Measurements from ENCODE around the gene COL11A2.

COL11A2 gene

GRCh38 chr6:33189625-33190448, 2.4 kb downstream of the COL11A2 start:
- Mint-ChIP-seq H3K27ac (no peak overlapping the region), H3K4me3 (no peak overlapping the region), H3K36me3 (peaks cover 16% of the 10 kb centered on the region), H3K27me3 (peaks cover 66% of the 10 kb centered on the region), H3K4me1 (peaks cover 15% of the 10 kb centered on the region), H3K9me3 (peaks cover 3% of the 10 kb centered on the region)
- ATAC-seq = no peak

DNA sequence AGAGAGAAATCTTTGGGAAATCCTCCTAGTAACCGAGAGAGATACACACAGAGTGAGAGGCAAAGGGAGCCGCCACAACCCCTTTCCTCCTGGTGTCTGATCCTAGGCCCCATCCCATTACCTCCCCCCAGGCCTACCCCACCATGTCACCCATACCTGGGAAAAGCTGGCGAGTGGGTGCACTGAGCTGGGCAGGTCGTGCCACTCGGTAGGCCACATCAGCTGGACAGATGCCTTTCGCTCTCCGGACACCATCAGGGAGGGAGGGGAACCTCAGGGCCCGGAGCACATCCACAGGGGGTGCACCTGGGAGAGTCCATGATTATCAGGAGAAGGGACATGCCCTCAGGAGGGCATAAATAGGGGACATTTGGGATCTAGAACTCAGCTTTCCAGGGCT, 3.1 kb downstream of the COL11A2 start:
- peaks cover 15% of the 10 kb centered on the region for H3K4me1 Mint-ChIP-seq
- peaks cover 16% of the 10 kb centered on the region for H3K36me3 Mint-ChIP-seq
- ATAC-seq = no peak
- H3K9me3 Mint-ChIP-seq = peaks cover 5% of the 10 kb centered on the region
- H3K27me3 Mint-ChIP-seq = peaks cover 73% of the 10 kb centered on the region
- no peak overlapping the region for H3K27ac Mint-ChIP-seq
- no peak overlapping the region for H3K4me3 Mint-ChIP-seq

GRCh38 chr6:33187809-33188208, 4.5 kb downstream of the COL11A2 start:
- Mint-ChIP-seq H3K4me1 (peaks cover 23% of the 10 kb centered on the region), H3K36me3 (peaks cover 23% of the 10 kb centered on the region), H3K9me3 (peaks cover 13% of the 10 kb centered on the region), H3K4me3 (no peak overlapping the region), H3K27ac (no peak overlapping the region), H3K27me3 (peaks cover 75% of the 10 kb centered on the region)
- ATAC-seq = no peak

DNA sequence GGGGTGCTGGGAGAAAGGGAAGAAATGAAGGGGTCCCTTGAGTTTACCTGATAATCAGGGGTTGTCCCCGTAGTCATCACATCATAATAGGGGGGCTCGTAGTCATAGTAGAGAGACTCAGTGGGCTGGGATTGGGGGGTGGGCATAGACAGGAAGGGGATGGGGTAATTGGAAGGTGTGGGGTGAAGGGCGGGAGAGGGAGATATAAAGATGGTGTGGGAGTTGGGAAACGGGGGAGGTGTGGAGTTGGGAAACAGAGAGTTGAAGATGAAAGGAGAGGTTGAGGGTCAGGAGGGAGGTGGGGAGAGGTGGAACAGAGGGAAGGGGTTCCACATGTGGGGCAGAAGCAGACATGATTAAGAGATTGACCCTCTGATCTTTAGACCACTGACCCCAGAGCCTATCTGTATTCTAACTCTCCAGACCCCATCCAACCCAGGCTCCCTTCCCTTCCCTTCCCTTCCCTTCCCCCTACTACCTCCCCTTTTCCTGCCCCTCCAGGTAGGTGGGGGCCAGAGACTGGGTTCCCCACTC, 6.5 kb downstream of the COL11A2 start:
- Mint-ChIP-seq H3K4me3 (no peak overlapping the region), H3K27ac (no peak overlapping the region), H3K9me3 (peaks cover 16% of the 10 kb centered on the region), H3K27me3 (peaks cover 60% of the 10 kb centered on the region), H3K36me3 (peaks cover 26% of the 10 kb centered on the region), H3K4me1 (peaks cover 13% of the 10 kb centered on the region)
- ATAC-seq = no peak

- H3K36me3 Mint-ChIP-seq = peaks cover 26% of the 10 kb centered on the region
These were observed 7.1 kb downstream of the COL11A2 start for GRCh38 chr6:33185190-33185589.

DNA sequence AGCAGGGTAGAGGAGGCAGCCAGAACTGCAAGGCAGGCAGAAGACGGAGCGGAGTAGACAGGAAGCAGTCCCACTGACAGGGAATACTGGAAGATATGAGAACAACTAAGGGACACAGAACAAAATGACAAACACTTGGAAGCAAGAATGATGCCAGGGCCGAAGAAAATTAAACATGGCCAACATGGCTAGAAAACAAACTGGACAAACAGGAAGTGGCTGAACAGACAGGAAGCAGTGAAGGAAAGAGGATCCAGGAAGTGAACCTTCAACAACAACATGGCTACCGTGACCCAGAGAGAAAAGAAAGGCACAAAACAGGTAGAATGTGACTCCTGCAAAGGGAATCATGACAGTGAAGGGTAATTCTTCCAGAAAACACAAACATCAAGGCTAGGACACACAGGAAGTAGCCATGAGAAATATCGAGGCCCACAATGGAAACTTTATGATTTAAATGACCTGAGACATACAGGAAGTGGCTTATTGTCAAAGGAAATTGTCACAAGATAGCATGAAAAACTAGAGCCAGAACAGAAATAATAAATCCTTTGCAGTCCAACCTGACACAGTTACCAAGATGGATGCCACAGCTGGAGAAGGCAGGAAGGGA, 9.1 kb downstream of the COL11A2 start:
- Mint-ChIP-seq H3K9me3 (peaks cover 16% of the 10 kb centered on the region), H3K36me3 (peaks cover 26% of the 10 kb centered on the region), H3K27ac (peak overlapping the region; percentile 82), H3K4me3 (peak overlapping the region; percentile 13), H3K4me1 (peaks cover 13% of the 10 kb centered on the region), H3K27me3 (peaks cover 43% of the 10 kb centered on the region)
- ATAC-seq = no peak

More at GRCh38 chr6:33185190-33185589, 7.1 kb downstream of the COL11A2 start:
- peaks cover 13% of the 10 kb centered on the region for H3K4me1 Mint-ChIP-seq
- peaks cover 16% of the 10 kb centered on the region for H3K9me3 Mint-ChIP-seq
- H3K4me3 Mint-ChIP-seq = no peak overlapping the region
- H3K27me3 Mint-ChIP-seq = peaks cover 55% of the 10 kb centered on the region
- ATAC-seq = peak; percentile 31
- H3K27ac Mint-ChIP-seq = no peak overlapping the region

- Mint-ChIP-seq H3K4me1 (peaks cover 13% of the 10 kb centered on the region), H3K9me3 (peaks cover 13% of the 10 kb centered on the region), H3K36me3 (peaks cover 20% of the 10 kb centered on the region), H3K4me3 (no peak overlapping the region), H3K27me3 (peaks cover 48% of the 10 kb centered on the region), H3K27ac (no peak overlapping the region)
- no peak for ATAC-seq
These were observed 11.1 kb downstream of the COL11A2 start for GRCh38 chr6:33181141-33181540.

- Mint-ChIP-seq H3K27ac (no peak overlapping the region), H3K4me1 (peaks cover 13% of the 10 kb centered on the region), H3K4me3 (no peak overlapping the region), H3K9me3 (peaks cover 10% of the 10 kb centered on the region), H3K36me3 (peaks cover 12% of the 10 kb centered on the region), H3K27me3 (peaks cover 45% of the 10 kb centered on the region)
- ATAC-seq = no peak
These were observed 13.4 kb downstream of the COL11A2 start for GRCh38 chr6:33178755-33179475.

DNA sequence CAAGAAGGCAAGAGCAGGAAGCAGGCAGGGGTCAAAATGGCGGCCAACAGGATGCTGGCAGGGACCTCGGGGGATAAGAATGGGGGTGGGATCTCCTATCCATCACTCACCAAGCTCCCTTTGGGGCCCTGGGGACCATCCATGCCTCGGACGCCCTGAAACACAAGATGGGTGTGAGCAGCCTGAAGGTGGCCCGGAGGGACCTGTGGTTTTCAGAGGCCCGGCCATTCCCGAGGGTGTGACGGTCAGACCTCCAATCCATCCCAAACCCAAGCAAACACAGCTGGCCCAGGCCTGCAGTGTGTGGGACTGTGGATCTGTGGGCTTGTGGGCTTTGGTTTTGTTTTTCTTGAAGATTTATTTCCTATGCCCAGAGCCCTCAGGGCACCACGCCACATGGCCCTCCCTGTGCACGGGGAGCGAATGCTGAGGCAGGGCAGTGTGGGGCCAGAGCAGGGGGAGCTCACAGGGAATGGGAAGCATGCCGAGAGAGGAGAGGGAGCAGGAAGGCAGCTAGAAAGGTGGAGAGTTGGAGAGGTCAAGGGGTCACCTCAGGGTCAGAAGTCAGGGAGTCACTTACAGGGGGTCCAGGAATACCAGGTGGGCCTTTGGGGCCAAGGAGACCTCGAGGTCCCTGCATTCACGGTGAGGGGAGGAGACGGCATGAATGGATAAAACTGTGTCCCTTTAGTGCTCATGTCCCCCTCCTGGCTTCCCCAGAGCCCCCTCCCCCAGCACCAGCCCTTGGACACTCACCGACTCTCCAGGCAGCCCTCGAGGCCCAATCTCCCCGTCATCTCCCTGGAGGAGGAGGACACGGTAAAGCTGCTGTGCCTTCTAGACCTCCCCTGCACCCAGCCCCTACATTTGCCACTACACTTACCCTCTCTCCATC, 14.5 kb downstream of the COL11A2 start:
- Mint-ChIP-seq H3K4me3 (no peak overlapping the region), H3K4me1 (peaks cover 4% of the 10 kb centered on the region), H3K27ac (no peak overlapping the region), H3K27me3 (peaks cover 54% of the 10 kb centered on the region), H3K36me3 (peaks cover 3% of the 10 kb centered on the region), H3K9me3 (peaks cover 3% of the 10 kb centered on the region)
- ATAC-seq = no peak

GRCh38 chr6:33176906-33177305, 15.4 kb downstream of the COL11A2 start:
- Mint-ChIP-seq H3K36me3 (no peaks in the 10 kb centered on the region), H3K9me3 (no peaks in the 10 kb centered on the region), H3K4me1 (peaks cover 7% of the 10 kb centered on the region), H3K27me3 (peaks cover 63% of the 10 kb centered on the region), H3K4me3 (no peak overlapping the region), H3K27ac (no peak overlapping the region)
- ATAC-seq = no peak

GRCh38 chr6:33175436-33176069, 16.7 kb downstream of the COL11A2 start:
- H3K4me3 Mint-ChIP-seq = no peak overlapping the region
- ATAC-seq = no peak
- H3K36me3 Mint-ChIP-seq = no peaks in the 10 kb centered on the region
- peaks cover 63% of the 10 kb centered on the region for H3K27me3 Mint-ChIP-seq
- H3K27ac Mint-ChIP-seq = no peak overlapping the region
- no peaks in the 10 kb centered on the region for H3K9me3 Mint-ChIP-seq
- peaks cover 12% of the 10 kb centered on the region for H3K4me1 Mint-ChIP-seq

GRCh38 chr6:33174784-33175183, 17.5 kb downstream of the COL11A2 start:
- H3K27ac Mint-ChIP-seq = no peak overlapping the region
- no peaks in the 10 kb centered on the region for H3K36me3 Mint-ChIP-seq
- peaks cover 19% of the 10 kb centered on the region for H3K4me1 Mint-ChIP-seq
- no peak for ATAC-seq
- no peak overlapping the region for H3K4me3 Mint-ChIP-seq
- H3K9me3 Mint-ChIP-seq = no peaks in the 10 kb centered on the region
- H3K27me3 Mint-ChIP-seq = peaks cover 63% of the 10 kb centered on the region

DNA sequence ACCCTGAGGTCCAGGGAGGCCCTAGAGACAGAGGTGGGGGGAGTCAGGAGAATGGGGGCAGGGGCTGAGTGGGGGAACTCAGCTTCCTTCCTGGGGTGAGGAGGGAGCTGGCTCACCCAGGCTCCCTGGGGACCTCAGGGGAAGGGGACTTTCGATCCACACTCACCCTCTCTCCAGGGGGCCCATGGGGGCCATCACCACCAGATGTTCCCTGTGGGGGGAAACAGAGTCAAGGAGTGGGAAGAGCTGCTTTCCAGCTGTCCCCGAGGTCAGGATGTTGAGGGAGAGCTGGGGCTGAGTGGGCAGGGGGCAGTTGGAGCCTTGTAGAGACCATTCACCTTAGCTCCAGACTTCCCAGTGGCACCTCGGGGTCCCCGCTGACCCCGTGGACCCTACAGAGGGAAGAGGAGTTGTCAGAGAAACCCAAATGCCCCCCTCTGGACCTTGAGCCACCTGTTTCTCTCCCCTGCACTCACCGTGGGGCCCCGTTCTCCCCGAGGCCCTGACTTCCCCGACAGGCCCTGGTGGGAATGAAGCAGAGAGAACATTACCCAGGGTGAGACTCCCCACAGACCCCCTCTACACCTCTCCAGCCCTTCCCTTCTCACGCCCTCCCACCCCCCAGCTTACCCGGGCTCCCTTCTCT, 18.6 kb downstream of the COL11A2 start:
- no peak overlapping the region for H3K27ac Mint-ChIP-seq
- no peak for ATAC-seq
- H3K4me1 Mint-ChIP-seq = peaks cover 29% of the 10 kb centered on the region
- H3K27me3 Mint-ChIP-seq = peaks cover 71% of the 10 kb centered on the region
- H3K36me3 Mint-ChIP-seq = no peaks in the 10 kb centered on the region
- no peak overlapping the region for H3K4me3 Mint-ChIP-seq
- H3K9me3 Mint-ChIP-seq = no peaks in the 10 kb centered on the region
